Naive B cell (primary cell): ENCODE results near the gene SIT1. TPM values are rescaled to one million over a fixed set of nuclear protein-coding genes. Genes with fewer than 3 reads are reported as not detected.
A peak's percentile ranks its signal among the peaks of the same experiment; 100 is the strongest.

Experiments
- ATAC-seq, 2 donors: fragments of 150-1000 bp; cut with Tn5 transposase; 2 replicates each; pipeline ENCODE4 v1.10.0; 2021; ENCODE audit warnings: low read depth in 2 of 2, mild to moderate bottlenecking in 2 of 2, moderate library complexity in 2 of 2
- DNase-seq: peaks from one replicate; pipeline ENCODE4 v3.0.0; 2022
- H3K27ac Mint-ChIP-seq, 6 donors: one replicate each; pipeline ENCODE4 v1.8.0; 2020 to 2022; ENCODE audit warnings: mild to moderate bottlenecking in 6 of 6, mixed read lengths in 6 of 6, moderate library complexity in 5 of 6, inconsistent platforms in 2 of 6
- H3K27me3 Mint-ChIP-seq, 3 donors: one replicate each; pipeline ENCODE4 v1.8.0; 2021 to 2022; ENCODE audit warnings: mixed read lengths in 3 of 3, mild to moderate bottlenecking in 1 of 3
- H3K36me3 Mint-ChIP-seq, 2 donors: one replicate each; pipeline ENCODE4 v1.8.0; 2020 to 2022; ENCODE audit warnings: mixed read lengths in 2 of 2, inconsistent platforms in 1 of 2, mild to moderate bottlenecking in 1 of 2
- H3K4me1 Mint-ChIP-seq, 3 donors: one replicate each; pipeline ENCODE4 v1.8.0; 2020 to 2022; ENCODE audit warnings: mixed read lengths in 3 of 3, inconsistent platforms in 1 of 3, mild to moderate bottlenecking in 1 of 3, moderate library complexity in 1 of 3
- H3K4me3 Mint-ChIP-seq, 8 donors: one replicate each; pipeline ENCODE4 v1.8.0; 2020 to 2022; ENCODE audit warnings: mild to moderate bottlenecking in 8 of 8, mixed read lengths in 8 of 8, moderate library complexity in 8 of 8, inconsistent platforms in 2 of 8
- H3K9me3 Mint-ChIP-seq, 7 donors: one replicate each; pipeline ENCODE4 v1.8.0; 2020 to 2022; ENCODE audit warnings: mixed read lengths in 7 of 7, mild to moderate bottlenecking in 5 of 7, inconsistent platforms in 2 of 7, moderate library complexity in 1 of 7
- polyA plus RNA-seq, 6 donors: library from polyadenylated mRNA; unstranded; fragments of 300-500 nt; fragmentation: Illumina TruSeq; gene quantifications; one replicate each; pipeline ENCODE4 v1.2.3, GENCODE V29; 2021; ENCODE audit warnings: low read depth in 6 of 6

SIT1 gene
- polyA plus RNA-seq, 6 donors from 2014 or later, result 56.8 to 107 (median 73.5) TPM

- no peak for DNase-seq
These were observed 38.1 kb upstream of the SIT1 start for GRCh38 chr9:35688558-35689541.

GRCh38 chr9:35687972-35688557, 37.3 kb upstream of the SIT1 start:
- DNase-seq (no peak), ATAC-seq (no peak)
- Mint-ChIP-seq H3K27ac (no peak overlapping the region), H3K4me3 (peak overlapping the region in 5 of 8 donors; percentile 24 to 59 (median 51)), H3K27me3 (no peaks in the 10 kb centered on the region), H3K4me1 (peaks cover 14 to 16% (median 15%) of the 10 kb centered on the region in 3 donors), H3K36me3 (no peaks in the 10 kb centered on the region), H3K9me3 (no peaks in the 10 kb centered on the region)

More at GRCh38 chr9:35688558-35689541, 38.1 kb upstream of the SIT1 start:
- Mint-ChIP-seq H3K9me3 (no peaks in the 10 kb centered on the region), H3K4me3 (peak overlapping the region; percentile 36 to 90 (median 66)), H3K4me1 (peaks cover 13 to 16% (median 14%) of the 10 kb centered on the region in 3 donors), H3K27me3 (no peaks in the 10 kb centered on the region), H3K36me3 (no peaks in the 10 kb centered on the region), H3K27ac (no peak overlapping the region)
- ATAC-seq, result peak in 1 of 2 donors; percentile 25

GRCh38 chr9:35687306-35687705, 36.6 kb upstream of the SIT1 start:
- no peak for ATAC-seq
- no peak for DNase-seq
- Mint-ChIP-seq H3K36me3 (no peaks in the 10 kb centered on the region), H3K27ac (peak overlapping the region in 1 of 6 donors; percentile 3), H3K9me3 (no peaks in the 10 kb centered on the region), H3K4me1 (peaks cover 15 to 20% (median 16%) of the 10 kb centered on the region in 3 donors), H3K4me3 (peak overlapping the region in 2 of 8 donors; percentile 8 to 23), H3K27me3 (no peaks in the 10 kb centered on the region)

- Mint-ChIP-seq H3K4me1 (peaks cover 9 to 20% (median 12%) of the 10 kb centered on the region in 3 donors), H3K27ac (no peak overlapping the region), H3K36me3 (no peaks in the 10 kb centered on the region), H3K27me3 (no peaks in the 10 kb centered on the region), H3K4me3 (peak overlapping the region in 2 of 8 donors; percentile 12 to 62), H3K9me3 (no peaks in the 10 kb centered on the region)
- DNase-seq, result no peak
- no peak for ATAC-seq
These were observed 35.8 kb upstream of the SIT1 start for GRCh38 chr9:35686222-35687203.

- H3K9me3 Mint-ChIP-seq, result no peaks in the 10 kb centered on the region
- ATAC-seq, result no peak
- no peak overlapping the region for H3K27ac Mint-ChIP-seq
- no peak for DNase-seq
- peaks cover 4 to 21% (median 9%) of the 10 kb centered on the region in 3 donors for H3K4me1 Mint-ChIP-seq
- no peaks in the 10 kb centered on the region for H3K36me3 Mint-ChIP-seq
- no peak overlapping the region for H3K4me3 Mint-ChIP-seq
- peaks cover 0 to 3% (median 0%) of the 10 kb centered on the region in 3 donors for H3K27me3 Mint-ChIP-seq
These were observed 34.8 kb upstream of the SIT1 start for GRCh38 chr9:35685506-35685905.

- no peaks in the 10 kb centered on the region for H3K36me3 Mint-ChIP-seq
- H3K27me3 Mint-ChIP-seq, result peaks cover 0 to 3% (median 0%) of the 10 kb centered on the region in 3 donors
- no peak overlapping the region for H3K4me3 Mint-ChIP-seq
- ATAC-seq (no peak), DNase-seq (no peak)
- H3K4me1 Mint-ChIP-seq, result peaks cover 10 to 25% (median 15%) of the 10 kb centered on the region in 3 donors
- no peaks in the 10 kb centered on the region for H3K9me3 Mint-ChIP-seq
- H3K27ac Mint-ChIP-seq, result no peak overlapping the region
These were observed 34.2 kb upstream of the SIT1 start for GRCh38 chr9:35684921-35685320.

GRCh38 chr9:35683323-35683722, 32.6 kb upstream of the SIT1 start:
- Mint-ChIP-seq H3K36me3 (no peaks in the 10 kb centered on the region), H3K27me3 (peaks cover 0 to 3% (median 0%) of the 10 kb centered on the region in 3 donors), H3K4me3 (no peak overlapping the region), H3K4me1 (peaks cover 11 to 23% (median 13%) of the 10 kb centered on the region in 3 donors), H3K9me3 (no peaks in the 10 kb centered on the region), H3K27ac (peak overlapping the region in 2 of 6 donors; percentile 58 to 67)
- ATAC-seq (no peak), DNase-seq (no peak)

GRCh38 chr9:35682520-35683315, 32.0 kb upstream of the SIT1 start:
- Mint-ChIP-seq H3K27me3 (peaks cover 0 to 3% (median 0%) of the 10 kb centered on the region in 3 donors), H3K4me3 (no peak overlapping the region), H3K4me1 (peaks cover 11 to 23% (median 13%) of the 10 kb centered on the region in 3 donors), H3K27ac (peak overlapping the region in 2 of 6 donors; percentile 10 to 58), H3K36me3 (no peaks in the 10 kb centered on the region), H3K9me3 (no peaks in the 10 kb centered on the region)
- ATAC-seq (no peak), DNase-seq (no peak)

- ATAC-seq, result no peak
- Mint-ChIP-seq H3K36me3 (no peaks in the 10 kb centered on the region), H3K27me3 (peaks cover 0 to 3% (median 0%) of the 10 kb centered on the region in 3 donors), H3K27ac (no peak overlapping the region), H3K9me3 (no peaks in the 10 kb centered on the region), H3K4me3 (no peak overlapping the region), H3K4me1 (peaks cover 11 to 23% (median 13%) of the 10 kb centered on the region in 3 donors)
- DNase-seq, result no peak
These were observed 31.3 kb upstream of the SIT1 start for GRCh38 chr9:35682051-35682450.

GRCh38 chr9:35681341-35682002, 30.7 kb upstream of the SIT1 start:
- Mint-ChIP-seq H3K27ac (no peak overlapping the region), H3K9me3 (no peaks in the 10 kb centered on the region), H3K36me3 (no peaks in the 10 kb centered on the region), H3K27me3 (peaks cover 2 to 3% (median 3%) of the 10 kb centered on the region in 3 donors), H3K4me3 (peak overlapping the region in 2 of 8 donors; percentile 2 to 9), H3K4me1 (peaks cover 13 to 24% (median 14%) of the 10 kb centered on the region in 3 donors)
- DNase-seq (no peak), ATAC-seq (no peak)

GRCh38 chr9:35680331-35681105, 29.8 kb upstream of the SIT1 start:
- peaks cover 19 to 30% (median 20%) of the 10 kb centered on the region in 3 donors for H3K4me1 Mint-ChIP-seq
- H3K9me3 Mint-ChIP-seq, result no peaks in the 10 kb centered on the region
- H3K27me3 Mint-ChIP-seq, result peaks cover 3 to 7% (median 6%) of the 10 kb centered on the region in 3 donors
- ATAC-seq (peak; percentile 30 to 75), DNase-seq (no peak)
- no peak overlapping the region for H3K4me3 Mint-ChIP-seq
- H3K36me3 Mint-ChIP-seq, result no peaks in the 10 kb centered on the region
- H3K27ac Mint-ChIP-seq, result no peak overlapping the region
